Measurements from ENCODE around the gene TAC4.

The TAC4 gene

DNA sequence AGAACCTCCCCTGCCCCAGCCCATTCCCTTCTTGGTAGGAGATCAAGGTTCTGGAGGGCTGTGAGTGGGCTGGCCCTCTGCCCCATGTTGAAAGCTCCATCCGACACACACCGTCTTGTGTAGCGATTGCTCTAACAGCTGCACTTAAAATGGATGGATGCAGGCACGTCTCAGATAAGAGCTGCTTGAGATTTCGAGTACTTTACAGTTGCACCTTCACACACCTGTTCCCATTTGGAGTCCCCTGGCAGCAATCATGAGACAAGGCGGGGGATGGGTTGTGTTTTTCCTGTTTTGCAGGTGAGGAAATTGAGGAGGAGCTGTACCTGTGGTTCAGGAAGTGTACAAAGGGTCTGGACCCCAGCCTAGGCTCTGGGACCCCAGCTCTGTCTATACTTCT, 25.6 kb upstream of the TAC4 start:
- no peak for DNase-seq (ENCODE audit: low read depth in 2 of 2)

DNA sequence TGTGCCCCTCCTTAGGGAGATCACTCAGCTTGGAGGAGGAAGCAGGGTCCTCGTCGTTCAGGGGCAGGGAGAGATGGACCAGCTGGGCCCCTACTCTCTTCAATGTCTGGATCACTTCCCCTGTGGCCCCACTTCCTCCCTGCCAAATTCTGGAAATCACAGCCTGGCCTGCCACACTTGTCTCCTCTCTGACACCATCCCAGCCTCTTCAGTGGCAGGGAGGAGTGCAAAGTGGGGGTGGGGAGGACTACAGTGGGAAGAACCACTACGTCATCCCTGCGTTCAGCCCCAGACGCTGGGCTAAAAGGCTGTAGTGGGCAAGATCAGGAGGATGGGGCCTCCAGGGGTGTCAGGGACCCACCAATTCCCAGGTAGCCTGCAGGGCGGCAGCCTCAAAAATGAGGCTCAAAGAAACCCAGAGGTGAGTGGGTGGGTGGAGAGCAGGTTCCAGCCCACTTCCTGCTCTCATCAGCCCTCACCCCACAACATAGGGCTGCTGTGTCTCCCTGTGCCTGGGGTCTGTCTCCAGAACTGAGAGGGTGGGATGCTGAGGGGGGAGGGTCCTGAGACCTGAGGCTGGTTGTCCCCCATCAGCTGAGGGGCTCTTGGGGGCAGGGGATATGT, 25.0 kb upstream of the TAC4 start:
- no peak for DNase-seq (ENCODE audit: low read depth in 2 of 2)

DNA sequence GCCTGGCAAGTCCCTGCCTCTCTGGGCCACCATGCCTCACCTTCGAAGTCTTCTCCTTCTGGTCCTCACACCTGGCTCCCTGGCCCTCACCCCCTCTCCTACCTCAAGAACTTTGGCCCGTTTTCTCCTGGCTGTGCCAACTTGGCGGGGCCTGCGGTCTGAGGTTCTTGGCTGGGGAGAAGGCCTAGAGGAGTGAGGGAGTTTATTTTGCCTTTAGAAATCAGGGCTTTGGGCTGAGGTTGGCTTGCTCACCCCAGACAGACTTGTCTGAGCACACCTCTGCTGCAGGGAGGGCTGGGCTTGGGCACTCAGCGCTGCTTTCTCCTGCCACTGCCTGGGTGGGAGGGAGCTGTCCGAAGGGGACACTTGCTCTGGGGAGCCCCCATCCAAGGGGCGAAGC, 23.3 kb upstream of the TAC4 start:
- no peak for DNase-seq (ENCODE audit: low read depth in 2 of 2)

DNA sequence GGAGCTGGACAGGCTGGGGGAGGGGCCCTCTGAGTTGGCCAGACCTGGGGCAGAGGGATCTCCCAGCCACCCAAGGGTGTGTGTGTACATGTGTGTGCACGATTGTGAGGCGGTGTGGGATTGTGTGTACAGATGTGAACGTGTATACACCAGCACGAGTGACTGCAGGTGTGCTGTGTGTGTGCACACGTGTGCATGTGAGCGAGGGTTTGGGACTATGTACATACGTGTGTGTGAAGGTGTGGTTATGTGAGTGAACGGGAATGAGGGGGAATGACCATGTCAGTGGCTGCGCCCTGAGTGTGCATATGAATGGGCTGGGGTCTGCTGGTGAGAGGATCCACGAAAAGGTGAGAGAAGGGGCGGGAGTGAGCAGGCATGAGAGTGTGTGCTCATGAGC, 22.4 kb upstream of the TAC4 start:
- no peak for DNase-seq (ENCODE audit: low read depth in 2 of 2)

DNA sequence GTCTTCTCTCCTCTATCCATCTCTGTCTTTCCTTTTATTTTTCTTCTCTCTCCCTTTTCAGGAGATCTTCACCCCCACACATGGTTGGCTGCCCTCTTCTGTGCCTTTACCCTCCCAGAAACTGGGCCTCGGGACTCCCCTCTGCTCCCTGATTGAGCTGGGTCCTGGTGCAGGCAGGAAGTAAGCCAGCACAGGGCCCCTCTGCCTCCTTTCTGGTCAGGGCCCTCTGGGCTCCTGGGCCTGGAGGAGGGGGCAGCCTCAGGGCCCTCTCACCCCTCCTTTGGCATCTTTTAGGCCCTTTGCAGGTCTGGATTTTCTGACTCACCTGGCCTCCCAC, 21.1 kb upstream of the TAC4 start:
- DNase-seq (ENCODE audit: low read depth in 2 of 2) = no peak

DNA sequence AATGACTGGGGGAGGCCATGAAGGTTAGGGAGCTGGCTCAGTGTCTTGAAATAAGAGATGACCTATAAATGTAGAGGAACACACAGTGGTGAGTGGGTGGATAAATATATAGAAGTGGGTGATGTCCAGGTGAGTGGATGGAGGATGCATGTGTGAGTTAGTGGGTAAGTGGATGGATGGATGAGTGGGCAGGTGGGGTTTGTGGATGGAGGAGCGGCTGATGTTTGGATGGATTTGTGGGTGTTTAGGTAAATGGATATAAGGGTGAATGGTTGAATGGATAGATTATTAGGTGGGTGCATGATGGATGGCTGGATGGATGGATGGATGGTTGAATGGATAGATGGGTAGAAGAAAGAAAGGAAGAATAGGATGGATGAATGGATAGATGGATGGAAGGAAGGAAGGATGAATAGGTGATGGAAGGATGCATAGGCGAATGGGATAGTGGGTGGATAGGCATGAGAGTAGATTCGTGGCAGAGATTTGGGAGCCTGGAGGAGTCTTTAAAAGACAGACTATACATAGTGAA, 19.1 kb upstream of the TAC4 start:
- DNase-seq (ENCODE audit: low read depth in 2 of 2) = no peak

DNA sequence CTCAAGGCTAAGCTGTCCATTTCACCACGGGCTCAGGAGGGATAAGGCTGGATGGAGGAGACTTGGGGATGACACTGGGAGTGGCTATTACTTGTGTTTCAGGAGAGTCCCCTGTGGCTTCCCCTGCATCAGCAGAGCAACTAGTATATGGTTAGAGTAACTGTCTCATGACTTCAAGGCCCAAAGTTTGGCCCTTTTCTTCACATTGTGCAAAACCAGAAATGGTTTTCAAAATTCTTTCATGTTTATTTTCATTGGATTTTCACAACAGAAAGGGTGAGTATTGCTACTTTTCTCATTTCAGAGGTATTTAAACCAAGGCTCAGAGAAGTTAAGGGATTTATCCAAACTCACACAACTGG, 18.1 kb upstream of the TAC4 start:
- no peak for DNase-seq (ENCODE audit: low read depth in 2 of 2)

DNA sequence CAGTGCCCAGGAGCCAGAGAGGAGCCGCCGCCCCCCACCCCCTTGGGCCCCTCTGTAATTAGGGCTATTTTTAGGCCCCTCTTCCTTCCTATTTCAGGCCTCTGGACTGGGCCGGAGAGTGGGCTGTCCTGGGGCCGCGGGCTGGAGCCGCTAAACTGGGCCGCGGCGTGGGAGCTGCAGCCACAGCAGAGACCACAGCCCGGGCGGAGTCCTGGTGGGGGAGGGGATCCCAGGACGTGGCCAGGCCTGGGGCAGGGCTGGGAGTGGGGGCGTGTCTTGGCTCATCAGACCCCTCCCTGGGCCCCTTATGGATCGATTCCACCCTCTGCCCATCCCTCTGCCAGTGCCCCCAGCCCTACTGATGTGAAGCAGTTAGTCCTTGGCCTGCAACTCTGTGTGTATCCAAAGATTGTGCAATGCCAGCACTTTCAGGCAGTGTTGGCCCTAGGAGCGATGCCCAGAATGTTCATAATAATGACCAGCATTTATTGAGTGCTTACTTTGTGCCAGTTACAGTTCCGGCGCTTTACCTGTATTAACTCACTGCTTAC, 15.0 kb upstream of the TAC4 start:
- DNase-seq (ENCODE audit: low read depth in 2 of 2) = no peak

DNA sequence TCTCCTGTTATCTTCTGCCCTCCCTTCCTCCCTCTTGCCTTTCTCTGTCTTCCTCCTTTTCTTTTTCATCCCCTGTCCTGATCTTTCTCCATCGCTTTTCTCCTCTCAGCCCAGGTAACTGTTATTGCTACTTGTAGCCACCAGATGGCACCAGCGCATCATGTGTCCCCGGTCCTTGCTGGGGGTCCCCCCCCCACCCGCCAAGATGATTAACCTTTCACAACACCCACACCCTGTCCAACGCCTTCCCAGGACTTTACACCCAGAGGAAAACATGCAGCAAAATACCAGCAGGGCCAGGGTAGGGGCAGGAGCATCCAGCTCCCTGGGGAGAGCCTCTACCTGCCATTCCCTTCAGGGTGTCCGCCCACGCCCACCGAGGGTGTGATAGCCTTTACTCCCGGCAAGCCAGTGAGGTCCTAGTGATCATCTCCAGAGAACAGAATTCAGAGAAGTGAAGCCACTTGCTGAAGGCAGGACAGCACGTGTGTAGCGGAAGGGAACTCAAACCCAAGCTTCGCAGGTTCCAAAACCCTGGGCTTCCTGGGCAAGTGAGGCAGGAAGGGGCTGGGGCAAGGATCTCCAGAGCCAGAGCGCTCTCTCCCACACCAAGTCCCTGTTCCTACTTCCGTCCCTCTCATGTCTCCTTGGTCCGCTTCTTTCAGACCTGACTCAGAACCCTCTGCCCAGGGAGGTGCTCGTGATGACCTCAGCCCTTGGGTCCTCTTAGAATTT, 13.4 kb upstream of the TAC4 start:
- DNase-seq (ENCODE audit: low read depth in 2 of 2) = peak; percentile 25 to 34

DNA sequence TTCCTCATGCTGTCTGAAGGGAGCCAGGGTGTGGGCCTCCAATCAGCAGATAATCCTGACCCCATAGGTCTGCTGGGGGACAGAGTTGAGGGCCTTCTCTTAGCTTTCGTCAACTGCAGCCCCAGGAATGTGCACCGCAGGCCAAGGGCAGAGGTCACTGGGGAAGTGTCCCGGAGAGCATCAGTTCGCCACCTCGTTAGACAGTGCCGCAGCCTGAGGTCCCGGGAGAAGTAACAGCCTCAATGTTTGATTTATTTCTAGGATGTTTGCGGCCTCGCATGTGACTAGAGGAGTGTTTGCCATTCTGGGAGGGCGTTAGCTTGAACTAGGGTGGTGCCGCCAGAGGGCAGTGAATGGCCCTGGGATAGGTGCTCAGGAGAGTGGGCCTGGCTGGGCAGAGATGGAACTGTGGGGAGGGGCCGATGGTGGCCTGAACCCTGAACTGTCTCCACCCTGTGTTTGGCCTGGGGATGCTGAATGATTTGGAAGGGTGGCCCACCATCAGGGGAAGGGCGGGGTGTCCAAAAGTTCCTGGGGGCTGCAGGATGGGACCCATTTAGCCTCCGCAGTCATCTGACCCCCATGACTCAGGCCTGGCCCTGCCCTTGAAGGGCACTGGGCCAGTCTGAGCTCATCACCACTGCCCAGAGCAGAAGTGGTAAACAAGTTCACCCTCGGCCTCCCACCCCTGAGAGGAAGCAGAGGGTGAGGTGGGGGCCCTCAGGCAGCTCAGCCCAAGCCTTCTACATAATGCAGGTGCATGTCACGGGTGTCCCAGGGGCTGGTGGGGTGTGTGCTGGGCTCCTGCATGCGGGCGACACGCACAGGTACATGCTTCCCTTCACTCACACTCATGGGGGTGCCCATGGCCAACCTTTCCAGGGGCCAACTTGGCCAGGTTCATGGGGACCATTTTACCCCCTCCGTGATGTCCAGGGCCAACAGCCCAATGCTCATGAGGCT, 12.4 kb upstream of the TAC4 start:
- DNase-seq (ENCODE audit: low read depth in 2 of 2) = no peak

DNA sequence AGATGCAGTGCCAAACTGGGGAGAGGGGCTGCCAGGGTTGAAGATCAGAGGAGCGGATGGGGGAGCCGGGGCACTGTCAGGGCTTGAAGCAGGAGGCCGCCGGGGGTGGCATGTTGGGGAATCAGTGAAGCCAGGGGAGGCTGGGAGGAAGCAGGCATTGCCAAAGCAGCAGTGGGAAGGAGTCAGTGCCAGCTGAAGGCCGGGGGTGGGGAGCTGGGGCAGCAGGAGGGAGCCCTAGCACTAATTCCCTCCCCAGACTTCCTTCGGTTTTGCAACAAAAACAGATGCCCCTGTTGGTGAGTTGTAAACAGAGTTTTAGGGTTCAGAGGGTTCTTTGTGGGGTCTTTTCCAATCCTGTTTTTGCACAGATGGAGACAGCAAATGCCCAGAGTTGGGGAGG, 10.9 kb upstream of the TAC4 start:
- DNase-seq (ENCODE audit: low read depth in 2 of 2) = no peak

DNA sequence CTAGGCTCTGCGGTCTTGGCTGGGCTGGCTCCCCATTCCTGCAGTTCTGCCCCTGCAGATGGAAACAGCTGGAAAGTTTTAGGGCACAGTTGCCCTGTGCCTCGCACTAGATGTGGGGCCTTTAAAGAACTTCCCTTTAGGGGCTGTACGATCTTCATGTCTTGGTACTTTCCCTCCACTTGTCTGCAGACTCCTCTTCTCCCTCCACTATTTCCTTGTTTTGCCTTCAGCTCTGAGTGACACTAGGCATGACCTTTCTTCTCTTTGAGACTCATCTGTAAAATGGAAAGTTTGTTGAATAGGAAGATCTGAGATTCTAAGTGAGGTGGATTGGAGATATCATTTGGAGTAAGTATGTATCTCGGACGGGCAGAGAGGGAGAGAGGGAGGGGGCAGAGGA, 6.3 kb upstream of the TAC4 start:
- DNase-seq (ENCODE audit: low read depth in 2 of 2) = no peak

DNA sequence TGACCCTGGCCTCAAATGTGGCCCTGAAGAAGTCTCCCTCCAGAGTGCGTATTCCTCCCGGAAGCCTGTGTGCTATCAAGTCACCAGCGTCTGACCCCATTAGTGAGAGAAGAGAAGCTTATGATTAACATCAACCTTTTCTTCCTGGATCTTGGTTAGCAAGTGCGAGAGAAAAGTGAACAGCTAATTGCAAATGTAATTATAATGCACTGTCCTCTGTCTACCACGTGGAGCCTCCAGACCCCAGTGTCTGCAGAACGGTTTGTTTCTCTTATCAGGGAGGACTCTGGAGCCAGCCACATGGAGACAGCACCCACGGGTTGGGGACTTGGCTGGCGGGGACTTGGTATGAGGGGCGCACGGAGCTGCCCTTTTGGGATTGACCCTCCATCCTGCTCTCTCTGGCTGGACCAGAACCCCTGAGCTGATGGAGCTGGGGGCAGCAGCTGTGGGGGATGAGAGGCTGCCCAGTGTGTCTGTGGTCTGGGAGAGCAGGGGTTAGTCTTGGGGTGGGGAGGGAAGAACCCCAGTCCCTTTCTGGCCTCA, 5.7 kb upstream of the TAC4 start:
- no peak for DNase-seq (ENCODE audit: low read depth in 2 of 2)

DNA sequence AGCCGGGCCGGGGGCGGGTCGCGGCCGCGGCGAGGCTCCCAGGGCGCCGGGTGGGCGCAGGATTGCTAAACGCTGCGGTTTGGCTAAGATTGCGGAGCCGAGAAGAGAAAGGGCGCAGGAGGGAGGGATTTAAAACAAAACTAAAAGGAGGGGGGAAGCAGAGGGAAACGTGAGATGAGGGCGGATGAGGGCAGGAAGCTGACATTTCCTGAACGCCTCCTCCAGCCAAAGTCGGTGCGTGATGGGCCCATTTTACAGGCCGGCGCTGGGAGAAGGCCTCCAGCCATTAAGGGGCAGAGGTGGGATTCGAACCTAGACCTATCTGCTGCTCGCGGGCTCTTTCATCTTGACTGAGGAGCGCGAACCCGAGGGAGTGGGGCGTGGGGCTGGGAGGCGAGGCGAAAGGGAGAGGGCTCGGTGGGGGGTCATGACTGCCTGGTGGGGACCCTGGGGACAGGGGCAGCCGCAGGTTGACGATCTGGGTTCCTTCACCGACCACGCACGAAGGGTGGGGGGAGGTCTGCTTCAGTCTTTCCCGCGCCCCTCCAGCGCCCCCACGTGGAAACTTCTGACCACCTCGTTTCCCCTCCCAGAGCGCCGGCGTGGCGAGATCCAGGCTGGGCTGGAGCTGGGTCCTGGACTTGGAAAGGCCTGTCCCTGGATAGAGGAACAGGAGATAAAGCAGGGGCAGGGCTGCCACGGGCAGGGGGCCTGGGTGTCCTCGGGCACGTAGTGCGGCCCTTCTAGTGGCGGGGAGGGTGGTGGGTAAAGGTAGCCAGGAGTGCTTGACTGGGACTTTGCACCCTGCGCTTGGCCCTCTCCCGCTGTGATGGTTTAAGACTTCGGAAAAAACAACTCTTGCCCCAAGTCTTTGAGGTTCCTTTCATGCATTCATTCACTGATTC, 3.8 kb upstream of the TAC4 start:
- DNase-seq (ENCODE audit: low read depth in 2 of 2) = peak; percentile 62 to 68

DNA sequence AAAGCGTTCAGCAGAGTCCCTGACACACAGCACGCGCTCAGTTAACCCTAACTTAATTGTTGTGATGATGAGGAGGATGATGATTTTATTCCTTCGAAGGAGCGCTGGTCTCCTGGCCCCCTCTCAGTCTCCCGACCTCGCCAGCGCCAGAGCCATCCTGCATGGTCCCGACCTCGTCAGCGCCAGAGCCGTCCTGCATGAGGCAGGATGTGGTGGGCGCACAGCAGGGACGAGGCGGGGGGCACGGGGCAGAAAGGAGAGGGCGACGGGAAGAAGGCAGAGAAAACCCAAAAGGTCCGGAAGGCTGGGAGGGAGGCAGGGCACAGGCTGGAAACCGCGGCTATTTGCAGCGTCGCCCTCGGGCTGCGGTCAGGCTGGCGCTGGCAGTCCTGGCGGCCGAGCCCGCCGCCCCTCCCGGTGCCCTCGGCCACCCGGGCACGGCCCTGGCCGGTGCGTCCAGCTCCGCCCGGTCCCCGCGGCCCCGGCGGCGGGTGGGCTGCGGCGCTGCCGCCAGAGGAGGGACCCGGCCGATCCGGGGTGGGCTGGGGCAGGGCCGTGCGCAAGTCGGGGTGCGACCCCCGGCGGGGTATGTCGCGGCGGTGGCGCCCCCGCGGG, 3.0 kb upstream of the TAC4 start:
- no peak for DNase-seq (ENCODE audit: low read depth in 2 of 2)

DNA sequence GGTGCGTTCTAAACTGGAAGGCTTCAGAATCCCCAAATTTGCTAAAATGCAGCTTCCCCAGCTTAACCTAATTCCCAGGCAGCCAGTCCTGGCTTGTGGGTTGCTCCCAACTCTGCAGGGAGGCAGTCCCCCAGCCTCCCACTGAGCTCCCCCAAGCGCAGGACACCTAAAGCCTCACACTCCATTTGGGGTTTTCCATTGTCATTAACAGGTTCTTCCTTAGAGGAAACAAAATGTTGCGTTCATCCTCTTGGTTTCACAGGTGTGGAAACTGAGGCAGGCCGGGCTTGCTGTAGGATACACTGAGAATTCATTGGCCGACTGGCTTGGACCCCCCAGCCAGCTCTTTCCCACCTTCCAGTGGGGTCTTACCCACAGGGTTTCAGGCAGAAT, 2.3 kb upstream of the TAC4 start:
- no peak for DNase-seq (ENCODE audit: low read depth in 2 of 2)

DNA sequence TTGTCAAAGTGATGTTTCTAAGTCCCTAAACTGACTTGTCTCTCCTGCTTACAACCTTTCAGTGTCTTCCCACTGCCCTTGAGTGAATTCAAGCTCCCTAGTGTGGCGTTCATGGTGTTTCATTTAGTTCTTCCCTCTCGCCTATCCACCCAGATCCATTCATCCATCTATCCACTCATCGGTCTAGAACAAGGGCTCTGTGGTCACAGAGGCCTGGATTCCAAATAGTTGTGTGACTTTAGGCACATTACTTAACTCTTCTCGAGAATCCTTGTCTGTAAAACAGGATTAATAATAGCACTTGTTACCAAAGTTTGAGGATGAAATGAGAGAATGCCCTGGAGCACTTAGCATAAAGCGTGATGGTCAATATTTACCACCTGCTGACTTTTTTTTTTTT, 870 bp upstream of the TAC4 start:
- DNase-seq (ENCODE audit: low read depth in 2 of 2) = no peak

DNA sequence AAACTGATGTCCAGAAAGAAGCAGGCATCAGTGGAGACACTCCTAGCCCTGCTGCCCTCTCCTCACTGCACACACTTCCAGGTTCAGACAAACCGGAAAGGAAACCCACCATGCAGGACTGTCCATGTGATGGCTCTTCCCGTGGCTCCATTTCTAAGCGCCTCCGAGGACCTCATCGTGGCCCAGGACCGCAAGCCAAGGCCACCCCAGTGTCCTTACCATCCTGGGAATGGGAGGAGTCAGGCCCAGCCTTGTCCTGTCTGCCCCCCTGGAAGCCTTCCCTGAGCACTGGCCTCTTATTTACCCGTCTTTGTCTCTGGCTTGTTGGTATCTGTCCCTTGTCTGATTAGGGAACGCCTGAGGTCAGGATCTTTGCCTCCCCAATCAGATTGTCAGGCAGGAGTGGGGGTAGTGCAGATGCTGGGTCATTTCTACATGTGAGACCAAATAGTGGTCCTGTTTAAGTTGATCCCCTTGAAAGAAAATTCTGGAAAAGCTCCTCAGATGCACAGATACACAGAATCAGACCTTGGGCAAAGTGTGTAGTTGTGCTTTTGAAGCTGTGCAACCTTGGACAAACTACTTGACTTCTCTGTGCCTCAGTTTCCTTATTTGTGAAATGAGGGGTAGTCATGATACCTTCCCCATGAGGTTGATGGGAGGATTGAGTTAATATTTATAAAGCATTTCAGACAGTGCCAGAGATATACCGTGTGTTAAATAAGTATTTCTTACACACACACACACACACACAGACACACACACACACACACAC, 744 bp downstream of the TAC4 start:
- no peak for DNase-seq (ENCODE audit: low read depth in 2 of 2)

DNA sequence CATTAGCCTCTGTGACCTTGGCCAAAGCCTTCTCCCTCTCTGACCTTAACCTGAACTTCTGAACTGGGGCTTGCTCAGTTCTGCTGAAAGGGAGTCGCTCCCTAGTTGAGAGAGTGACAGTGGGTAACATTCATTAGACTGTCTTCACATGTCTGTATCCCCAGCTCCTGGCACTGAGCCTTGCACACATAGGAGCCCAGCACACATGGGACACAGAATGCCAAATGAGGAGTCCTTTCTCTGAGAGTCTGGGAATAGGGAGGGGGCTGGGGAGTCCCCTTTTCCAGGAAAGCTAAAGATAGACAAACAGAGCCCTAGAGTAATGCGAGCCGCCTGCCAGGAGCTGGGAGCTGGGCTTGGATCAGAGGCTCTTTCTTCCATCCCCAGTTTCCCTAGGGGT, 2.5 kb downstream of the TAC4 start:
- no peak for DNase-seq (ENCODE audit: low read depth in 2 of 2)

Data from stimulated activated CD4-positive, alpha-beta T cell treated with anti-CD3 and anti-CD28 coated beads, Interleukin-4, amount 100 ng/mL, for 48 hours (primary cell).